Stimulated activated CD4-positive, alpha-beta T cell treated with anti-CD3 and anti-CD28 coated beads, Interleukin-1b, Interleukin-23, amount 100 ng/mL, for 1 hour (primary cell): ENCODE results near the gene INSM1.
"Not testable (repeated sequence)": the region's sequence is repeated elsewhere in the genome, so short reads cannot be mapped to it uniquely, and the experiment has no call there.

Source experiments
- DNase-seq, 2 donors: peaks; one replicate each; pipeline ENCODE4 v3.0.0-alpha.2; 2020; ENCODE audit warnings: low read depth in 2 of 2

INSM1 gene

DNA sequence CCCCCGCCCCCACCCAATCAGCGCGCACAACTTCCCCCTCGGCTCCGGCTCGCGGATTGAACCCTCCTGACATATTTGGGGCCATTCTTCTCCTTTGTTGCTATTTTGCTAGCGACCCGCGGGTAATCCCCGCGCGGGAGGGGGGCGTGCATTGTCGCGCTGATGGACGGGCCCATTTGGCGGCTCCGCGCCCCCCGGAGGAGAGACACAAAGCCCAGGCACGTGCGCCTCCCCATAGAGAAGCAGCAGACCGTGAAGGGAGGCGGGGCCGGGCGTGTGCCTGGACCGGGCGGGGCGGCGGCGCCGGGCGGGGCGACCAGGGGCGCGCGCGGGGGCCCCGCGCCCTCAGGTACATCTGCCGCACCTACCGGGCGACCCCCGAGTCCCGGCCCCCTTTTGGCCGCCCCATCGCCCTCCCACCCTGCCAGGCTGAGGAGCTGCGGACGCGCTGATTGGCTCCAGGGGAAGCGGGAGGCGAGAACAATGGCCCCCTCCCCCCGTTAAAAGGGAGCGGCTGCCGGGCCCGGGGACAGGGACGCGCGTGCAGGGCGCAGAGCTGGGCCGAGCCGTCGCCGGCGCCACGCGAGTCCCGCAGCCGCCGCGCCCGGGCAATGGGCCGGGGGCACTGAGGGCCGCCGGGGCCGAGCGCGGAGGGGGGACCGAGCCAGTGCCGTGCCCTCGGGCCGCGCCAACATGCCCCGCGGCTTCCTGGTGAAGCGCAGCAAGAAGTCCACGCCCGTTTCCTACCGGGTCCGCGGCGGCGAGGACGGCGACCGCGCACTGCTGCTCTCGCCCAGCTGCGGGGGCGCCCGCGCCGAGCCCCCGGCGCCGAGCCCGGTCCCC lies at the start of gene INSM1:
Gene INSM1, plus strand, starts transcription at position 530 of the 843 bp plus-strand sequence. Its CDS starts 164 bp downstream, at position 694.
- no peak for DNase-seq

- DNase-seq = no peak
Measured at GRCh38 chr20:20318365-20319161, 49.3 kb upstream of the INSM1 start.

- no peak for DNase-seq
Measured at GRCh38 chr20:20321134-20321533, 46.8 kb upstream of the INSM1 start.

DNA sequence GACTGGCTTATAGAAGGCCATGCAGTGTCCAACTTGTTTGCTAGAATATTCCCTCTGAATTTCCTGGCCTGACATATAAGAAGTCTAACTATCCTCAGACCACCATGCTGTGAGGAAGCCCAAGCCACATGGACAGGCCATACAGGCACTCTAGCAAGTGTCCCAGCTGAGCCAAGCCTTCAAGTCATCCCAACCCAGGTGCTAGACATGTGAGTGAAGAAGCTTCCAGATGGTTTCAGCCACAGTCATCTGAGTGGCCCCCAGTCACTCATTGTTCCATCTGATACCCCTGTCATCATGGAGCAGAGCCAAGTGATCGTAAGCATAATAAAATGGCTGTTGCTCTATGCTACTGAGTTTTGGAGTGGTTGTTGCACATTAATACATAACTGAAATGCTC lies 46.0 kb upstream of the INSM1 start:
- DNase-seq = no peak

- DNase-seq = no peak
Measured at GRCh38 chr20:20322912-20323311, 45.0 kb upstream of the INSM1 start.

DNA sequence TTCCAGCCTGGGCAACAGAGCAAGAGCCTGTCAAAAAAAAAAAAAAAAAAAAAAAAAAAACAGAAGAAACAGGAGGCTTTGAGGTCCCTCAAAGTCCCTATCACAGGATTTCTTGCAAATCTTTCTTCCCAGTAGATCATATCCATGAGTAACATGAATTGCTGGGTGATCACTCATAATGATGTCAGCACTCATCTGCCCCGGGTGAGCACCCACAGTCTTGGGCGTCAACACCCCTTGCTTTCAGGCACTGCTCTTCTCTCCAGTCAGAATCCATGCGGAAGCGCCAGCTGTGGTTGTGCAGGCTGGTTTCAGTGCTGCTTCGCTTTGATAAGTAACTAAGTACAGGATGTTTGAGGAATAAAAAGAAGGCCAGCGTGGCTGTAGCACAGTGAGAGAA lies 40.2 kb upstream of the INSM1 start:
- no peak for DNase-seq

- no peak for DNase-seq
Measured at GRCh38 chr20:20329564-20329963, 38.3 kb upstream of the INSM1 start.

DNA sequence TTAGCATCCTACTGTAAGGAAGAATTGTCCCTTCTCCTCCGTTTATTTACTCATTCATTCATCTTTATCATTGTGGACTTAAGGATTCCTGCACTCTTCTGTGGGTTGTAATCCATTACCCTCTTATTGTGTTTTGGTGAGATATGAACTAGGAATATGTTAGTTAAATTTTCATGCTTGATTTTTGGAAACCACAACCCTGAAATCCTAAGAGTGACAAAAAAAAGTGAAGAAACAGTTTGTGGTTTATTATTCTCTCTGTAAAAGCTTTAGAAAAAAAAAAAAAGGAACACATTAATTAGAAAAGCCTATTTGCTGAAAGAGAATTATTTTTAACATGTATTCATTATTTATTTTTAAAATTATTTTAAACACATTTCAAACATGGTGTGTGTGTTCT lies 36.7 kb upstream of the INSM1 start:
- no peak for DNase-seq

DNA sequence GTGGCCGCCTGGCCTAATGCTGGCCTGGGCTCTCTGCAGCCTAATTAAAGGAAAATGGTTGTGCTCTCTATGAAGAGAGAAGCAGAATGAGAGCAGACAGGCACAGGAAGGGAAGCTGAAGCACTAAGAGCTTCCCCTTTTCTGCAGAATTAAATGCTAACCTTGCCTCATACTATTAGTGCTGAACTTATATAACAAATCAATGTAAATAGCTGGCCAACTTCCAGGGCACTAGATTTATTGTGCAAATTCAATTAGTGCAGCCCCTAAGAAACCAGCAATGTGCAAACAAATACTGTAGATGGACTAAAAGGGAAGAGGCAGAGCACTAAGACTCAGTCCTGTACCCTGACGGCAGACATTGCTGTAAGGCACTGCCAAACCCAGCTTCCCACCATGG lies 36.1 kb upstream of the INSM1 start:
- no peak for DNase-seq

DNA sequence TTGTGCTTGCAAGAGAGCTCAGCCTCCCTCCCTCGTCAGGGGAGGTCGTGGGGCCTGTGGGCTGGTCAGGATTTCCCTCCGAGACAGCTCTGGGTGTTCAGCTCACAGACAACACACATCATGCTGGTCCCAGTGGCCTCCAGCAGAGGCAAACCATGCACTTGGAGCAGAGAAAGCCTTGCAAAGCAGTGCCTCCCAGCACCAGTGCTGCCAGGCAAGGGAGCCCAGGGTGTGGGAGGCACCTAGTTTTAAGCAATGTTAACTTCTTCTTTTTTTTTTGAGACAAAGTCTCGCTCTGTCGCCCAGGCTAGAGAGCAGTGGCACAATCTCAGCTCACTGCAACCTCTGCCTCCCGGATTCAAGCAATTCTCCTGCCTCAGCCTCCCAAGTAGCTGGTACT lies 34.0 kb upstream of the INSM1 start:
- DNase-seq = no peak

- DNase-seq = no peak
Measured at GRCh38 chr20:20334489-20334888, 33.4 kb upstream of the INSM1 start.

DNA sequence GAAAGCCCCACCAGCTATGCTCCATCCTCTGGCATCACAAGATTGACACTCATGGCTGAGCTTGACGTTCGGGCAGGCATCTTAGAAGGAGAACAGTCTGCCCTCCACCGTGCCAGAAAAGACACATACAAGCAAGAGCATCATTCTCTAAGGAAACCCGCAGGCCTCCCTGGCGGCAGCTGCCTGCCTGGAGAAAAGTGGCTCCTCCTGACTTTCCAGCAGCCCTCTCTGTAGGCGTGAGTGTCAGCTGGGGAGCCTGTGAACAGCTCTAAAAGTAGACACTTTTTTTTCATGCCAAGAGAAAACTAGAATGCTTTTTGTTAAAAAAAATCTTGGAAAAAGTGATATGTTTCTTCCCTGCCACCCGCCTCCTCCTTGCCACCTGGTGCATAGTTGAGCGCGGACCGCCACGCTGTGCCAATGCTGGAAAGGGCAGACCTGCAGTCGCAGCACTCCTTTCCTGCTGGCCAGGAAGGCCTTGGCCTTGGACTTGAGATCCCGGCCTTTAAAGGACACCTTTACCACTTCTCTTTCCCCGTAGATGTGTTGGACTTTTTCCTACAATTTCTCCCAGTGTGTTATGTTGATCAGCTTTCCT lies 29.7 kb upstream of the INSM1 start:
- no peak for DNase-seq

DNA sequence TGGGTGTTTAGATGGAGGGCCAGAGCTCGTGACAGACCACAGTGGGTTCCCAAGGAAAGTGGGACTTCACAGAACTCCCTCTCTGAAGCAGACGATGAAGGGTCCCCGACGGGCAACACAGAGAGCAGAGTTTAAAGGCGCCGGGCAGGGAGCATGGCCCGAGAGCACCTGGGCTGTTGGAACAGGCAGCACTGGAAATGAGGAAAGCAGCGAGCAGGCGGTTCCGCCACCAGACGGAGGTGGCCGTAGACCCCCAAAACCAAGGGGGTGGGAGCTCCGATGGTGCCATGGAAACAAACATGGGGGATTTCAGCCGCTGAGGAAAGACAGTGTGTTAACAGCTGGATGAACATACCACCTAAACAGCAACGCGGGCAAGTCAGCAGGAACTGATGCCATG lies 27.5 kb upstream of the INSM1 start:
- DNase-seq = no peak

- DNase-seq = no peak
Measured at GRCh38 chr20:20341371-20341770, 26.5 kb upstream of the INSM1 start.

- DNase-seq = no peak
Measured at GRCh38 chr20:20342066-20342465, 25.8 kb upstream of the INSM1 start.

DNA sequence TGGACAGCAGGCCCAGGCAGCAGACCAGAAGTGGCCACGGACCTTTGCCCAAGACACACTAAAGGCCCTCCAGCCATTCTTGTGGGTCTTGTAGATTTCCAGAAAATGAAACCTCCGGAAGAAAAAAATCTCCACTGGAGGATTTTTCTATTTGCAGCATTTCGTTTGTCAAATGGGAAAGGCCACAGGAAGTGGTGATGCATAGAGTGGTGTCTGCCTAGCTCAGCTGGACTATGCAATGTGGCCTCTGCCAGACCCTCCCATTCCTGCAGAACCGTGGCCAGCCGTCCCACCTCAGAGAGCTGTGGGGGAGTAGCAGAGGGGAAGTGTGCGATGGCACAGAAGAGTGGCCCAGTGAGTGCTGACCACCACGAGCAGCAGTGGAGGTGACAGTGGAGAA lies 24.0 kb upstream of the INSM1 start:
- no peak for DNase-seq

- DNase-seq = no peak
Measured at GRCh38 chr20:20344476-20344875, 23.4 kb upstream of the INSM1 start.

DNA sequence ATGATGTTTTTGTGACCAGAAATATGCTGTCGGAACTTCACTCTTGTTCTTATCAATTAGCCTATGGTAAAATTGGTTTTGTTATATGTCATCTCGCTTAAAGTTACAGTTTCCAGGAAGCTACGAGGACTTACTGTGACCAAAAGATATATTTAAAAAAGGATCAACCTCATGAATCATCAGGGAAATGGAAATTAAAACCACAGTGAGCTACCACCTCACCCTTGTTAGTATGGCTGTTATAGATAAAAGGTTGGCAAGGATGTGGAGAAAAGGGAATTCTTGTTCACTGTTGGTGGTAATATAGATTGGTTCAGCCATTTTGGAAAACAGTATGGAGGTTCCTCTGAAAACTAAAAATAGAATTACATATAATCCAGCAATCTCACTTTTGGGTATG lies 14.3 kb upstream of the INSM1 start:
- no peak for DNase-seq

- not testable (repeated sequence) for DNase-seq
Measured at GRCh38 chr20:20355503-20355902, 12.4 kb upstream of the INSM1 start.

- DNase-seq = no peak
Measured at GRCh38 chr20:20358801-20359200, 9.1 kb upstream of the INSM1 start.

- DNase-seq = no peak
Measured at GRCh38 chr20:20359628-20360027, 8.3 kb upstream of the INSM1 start.

DNA sequence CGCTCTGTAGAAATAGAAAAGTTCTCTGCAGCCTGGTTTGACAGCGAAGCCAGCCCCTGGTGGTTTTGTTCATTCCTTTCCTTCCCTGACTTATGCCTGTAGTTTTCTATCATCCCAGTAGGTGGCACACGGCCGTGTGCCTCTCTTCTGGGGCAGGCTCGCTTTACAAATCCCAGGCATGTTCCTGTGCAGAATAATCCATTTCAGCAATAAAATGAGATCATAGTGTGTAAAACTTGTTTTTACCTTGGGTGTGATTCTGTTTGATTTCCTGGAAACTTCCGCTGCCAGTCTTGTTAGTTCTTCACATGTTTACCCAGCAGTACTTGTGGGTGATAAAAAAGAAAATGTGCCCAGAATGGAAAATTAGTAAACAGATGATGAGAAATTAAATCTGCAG lies 7.4 kb upstream of the INSM1 start:
- no peak for DNase-seq
